OCI-LY7 (cell line): ENCODE data around the gene IQCB1. TPM values are rescaled to one million over a fixed set of nuclear protein-coding genes. Genes with fewer than 3 reads are reported as not detected.

ENCODE experiments used
- BruUV-seq: library from RNA; stranded (reverse); fragments of 400-500 nt; replicated peaks from 2 replicates; lab custom pipeline; 2021; lab: Mats Ljungman, UMichigan
- CTCF ChIA-PET: fragments of 300-600 bp; sonication (Branson Sonifier 250); formaldehyde crosslinking; loops from one replicate; lab custom pipeline; 2022; ENCODE audit warnings: antibody characterized with exemption; ENCODE audit not compliant: unreplicated experiment; lab: Charles Lee
- POLR2A ChIA-PET: fragments of 300-600 bp; sonication (Branson Sonifier 250); formaldehyde crosslinking; loops from one replicate; lab custom pipeline; 2022; ENCODE audit warnings: antibody characterized with exemption; lab: Charles Lee
- DNase-seq: peaks from one replicate; pipeline ENCODE4 v3.0.0-alpha.2; 2015; ENCODE audit warnings: low spot score
- H2AFZ ChIP-seq: fragments of 200-600 bp; sonication (generic), shearing (Covaris generic); 2 replicates; pipeline ENCODE4 v1.6.1; 2014; ENCODE audit warnings: mild to moderate bottlenecking, antibody characterized with exemption, low read length, moderate library complexity
- H3K27ac ChIP-seq: fragments of 200-600 bp; sonication (generic); 2 replicates; pipeline ENCODE4 v1.5.1; 2014; ENCODE audit warnings: mixed run types, low read depth, mild to moderate bottlenecking, moderate library complexity, low read length, inconsistent platforms; ENCODE audit not compliant: poor library complexity, severe bottlenecking
- H3K36me3 ChIP-seq: fragments of 200-600 bp; sonication (generic); 2 replicates; pipeline ENCODE4 v1.6.1; 2014; ENCODE audit warnings: mild to moderate bottlenecking, antibody characterized with exemption, low read length, moderate library complexity, mixed read lengths; ENCODE audit not compliant: insufficient read depth
- H3K4me1 ChIP-seq: fragments of 200-600 bp; sonication (generic); 2 replicates; pipeline ENCODE4 v1.5.1; 2014; ENCODE audit warnings: mild to moderate bottlenecking, low read length; ENCODE audit not compliant: insufficient read depth, poor library complexity, severe bottlenecking
- H3K4me2 ChIP-seq: fragments of 200-600 bp; sonication (generic); 2 replicates; pipeline ENCODE4 v1.6.1; 2014; ENCODE audit warnings: mild to moderate bottlenecking, low read length
- H3K4me3 ChIP-seq: fragments of 200-600 bp; sonication (generic); 2 replicates; pipeline ENCODE4 v1.5.1; 2014; ENCODE audit warnings: mild to moderate bottlenecking, low read depth, low read length; ENCODE audit not compliant: poor library complexity, severe bottlenecking
- H3K79me2 ChIP-seq: fragments of 200-600 bp; sonication (generic); 2 replicates; pipeline ENCODE4 v1.6.1; 2016; ENCODE audit warnings: low read depth, mild to moderate bottlenecking, low read length, moderate library complexity, mixed read lengths; ENCODE audit not compliant: insufficient read depth
- H3K9me2 ChIP-seq: fragments of 200-600 bp; sonication (generic); 2 replicates; pipeline ENCODE4 v1.6.1; 2016; ENCODE audit warnings: mild to moderate bottlenecking, low read length, mixed read lengths; ENCODE audit not compliant: insufficient read depth
- H3K9me3 ChIP-seq: fragments of 200-600 bp; sonication (generic); 2 replicates; pipeline ENCODE4 v1.6.1; 2014; ENCODE audit warnings: mild to moderate bottlenecking, mixed run types, low read length, mixed read lengths
- H4K20me1 ChIP-seq: fragments of 200-600 bp; sonication (generic); 2 replicates; pipeline ENCODE4 v1.6.1; 2014; ENCODE audit warnings: mild to moderate bottlenecking, antibody characterized with exemption, low read length, moderate library complexity, mixed read lengths; ENCODE audit not compliant: insufficient read depth
- EZH2phosphoT487 ChIP-seq: fragments of 200-600 bp; sonication (generic); IDR thresholded peaks from 2 replicates; pipeline ENCODE4 v1.6.1; 2018; ENCODE audit warnings: low read depth, borderline replicate concordance, mild to moderate bottlenecking, mixed run types, antibody characterized with exemption, low read length, moderate library complexity, mixed read lengths
- intact Hi-C: fragments of 100-400 bp; cut with micrococcal nuclease; formaldehyde crosslinking; loops from one replicate; pipeline ENCODE4 v1.10.0; 2022; ENCODE audit not compliant: unreplicated experiment
- total RNA-seq, 2 experiments: library from RNA; depleted of rRNA in 1 of 2; stranded (reverse); fragments of >200 nt in 1 of 2; shearing (Covaris generic) in 1 of 2; gene quantifications; 2 replicates each; pipeline ENCODE4 v1.2.3, GENCODE V29; 2014 to 2022
- TF ChIP-seq, protein P1 (sequence below): fragments of 200-600 bp; sonication (generic); conservative IDR thresholded peaks from 2 replicates; pipeline ENCODE4 v1.5.1; 2014; ENCODE audit warnings: mild to moderate bottlenecking, antibody characterized with exemption, low read length, moderate library complexity, mixed read lengths

IQCB1 gene
- total RNA-seq, 2 experiments from 2014 or later, result 77.5 to 100 TPM

DNA sequence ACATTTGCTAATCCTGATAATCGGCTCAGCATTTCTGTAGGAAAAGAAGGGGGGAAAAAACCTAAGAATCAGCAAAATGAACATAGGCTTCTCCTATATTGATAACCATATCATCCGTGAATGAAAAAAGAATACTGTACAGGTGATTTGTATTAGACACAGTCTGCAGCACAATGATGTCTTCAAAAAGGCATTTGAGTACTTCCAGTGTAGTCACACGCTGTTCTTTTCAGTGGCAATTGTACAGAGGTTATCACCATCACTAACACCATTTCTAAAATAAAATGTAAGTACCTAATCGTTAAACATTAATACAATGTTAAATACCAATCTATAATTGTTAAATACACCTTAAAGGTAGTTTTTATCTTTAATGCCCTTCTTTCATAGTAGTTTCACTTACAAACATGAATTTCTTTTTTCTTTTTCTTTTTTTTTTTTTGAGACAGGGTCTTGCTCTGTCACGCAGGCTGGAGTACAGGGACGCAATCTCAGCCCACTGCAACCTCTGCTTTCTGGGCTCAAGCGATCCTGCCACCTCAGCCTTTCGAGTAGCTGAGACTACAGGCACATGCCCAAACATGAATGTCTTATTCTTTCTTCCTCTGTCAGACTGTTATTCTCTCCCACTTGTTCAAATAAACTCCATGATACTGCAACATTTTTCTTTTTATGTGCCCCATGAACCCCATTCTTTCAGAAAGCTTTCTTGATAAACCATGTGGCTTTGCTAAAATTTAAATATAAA lies 103.7 kb downstream of the IQCB1 start:
- Histone ChIP-seq H3K36me3 (peaks cover 16% of the 10 kb centered on the region), H2AFZ (no peak overlapping the region), H4K20me1 (no peaks in the 10 kb centered on the region), H3K4me1 (no peaks in the 10 kb centered on the region), H3K79me2 (no peaks in the 10 kb centered on the region), H3K9me3 (no peaks in the 10 kb centered on the region), H3K4me3 (no peak overlapping the region), H3K27ac (no peak overlapping the region), H3K4me2 (no peak overlapping the region), H3K9me2 (no peaks in the 10 kb centered on the region; the same call in 1 of the 2 replicates)
- DNase-seq, result no peak
- CTCF ChIA-PET, result no interaction called here
- intact Hi-C loops, result no loop called here
- TF ChIP-seq, protein P1, sequence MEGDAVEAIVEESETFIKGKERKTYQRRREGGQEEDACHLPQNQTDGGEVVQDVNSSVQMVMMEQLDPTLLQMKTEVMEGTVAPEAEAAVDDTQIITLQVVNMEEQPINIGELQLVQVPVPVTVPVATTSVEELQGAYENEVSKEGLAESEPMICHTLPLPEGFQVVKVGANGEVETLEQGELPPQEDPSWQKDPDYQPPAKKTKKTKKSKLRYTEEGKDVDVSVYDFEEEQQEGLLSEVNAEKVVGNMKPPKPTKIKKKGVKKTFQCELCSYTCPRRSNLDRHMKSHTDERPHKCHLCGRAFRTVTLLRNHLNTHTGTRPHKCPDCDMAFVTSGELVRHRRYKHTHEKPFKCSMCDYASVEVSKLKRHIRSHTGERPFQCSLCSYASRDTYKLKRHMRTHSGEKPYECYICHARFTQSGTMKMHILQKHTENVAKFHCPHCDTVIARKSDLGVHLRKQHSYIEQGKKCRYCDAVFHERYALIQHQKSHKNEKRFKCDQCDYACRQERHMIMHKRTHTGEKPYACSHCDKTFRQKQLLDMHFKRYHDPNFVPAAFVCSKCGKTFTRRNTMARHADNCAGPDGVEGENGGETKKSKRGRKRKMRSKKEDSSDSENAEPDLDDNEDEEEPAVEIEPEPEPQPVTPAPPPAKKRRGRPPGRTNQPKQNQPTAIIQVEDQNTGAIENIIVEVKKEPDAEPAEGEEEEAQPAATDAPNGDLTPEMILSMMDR, result no peak
- no peak for TF ChIP-seq EZH2phosphoT487
- POLR2A ChIA-PET, result interaction anchor here (0.7 kb wide), 1 partner anchor 565 kb away, joined by 3 read pairs; no protein-coding TSS in a partner anchor
- BruUV-seq, result no TSS peak

DNA sequence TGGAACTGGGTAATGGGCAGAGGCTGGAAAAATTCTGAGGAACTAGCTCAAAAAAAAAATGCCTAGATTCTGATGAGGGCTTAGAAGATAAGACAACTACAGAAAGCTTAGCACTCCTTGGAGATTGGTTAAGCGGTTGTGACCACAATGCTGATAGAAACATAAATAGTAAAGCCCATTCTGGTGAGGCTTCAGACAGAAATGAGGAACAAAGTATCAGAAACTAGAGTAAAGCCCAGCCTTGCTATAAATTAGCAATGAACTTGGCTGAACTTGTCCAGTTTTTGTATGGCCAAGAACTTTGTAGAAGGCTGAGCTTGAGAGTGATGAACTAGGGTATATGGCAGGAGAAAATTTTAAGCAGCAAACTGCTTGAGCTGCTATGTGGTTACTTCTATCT lies 110.7 kb downstream of the IQCB1 start:
- Histone ChIP-seq H3K36me3 (peaks cover 67% of the 10 kb centered on the region), H3K27ac (no peak overlapping the region), H3K4me3 (no peak overlapping the region), H2AFZ (no peak overlapping the region), H3K9me3 (no peaks in the 10 kb centered on the region), H3K4me1 (no peaks in the 10 kb centered on the region), H3K79me2 (no peaks in the 10 kb centered on the region), H3K4me2 (no peak overlapping the region), H4K20me1 (no peaks in the 10 kb centered on the region), H3K9me2 (no peaks in the 10 kb centered on the region)
- intact Hi-C loops, result no loop called here
- POLR2A ChIA-PET, result interaction anchor here (0.9 to 1.2 kb wide), 5 partner anchors 12 to 63 kb away, joined by 3 to 4 read pairs (median 4); no protein-coding TSS in a partner anchor
- TF ChIP-seq, protein P1, result no peak
- no peak for TF ChIP-seq EZH2phosphoT487
- no TSS peak for BruUV-seq
- CTCF ChIA-PET, result no interaction called here
- no peak for DNase-seq

DNA sequence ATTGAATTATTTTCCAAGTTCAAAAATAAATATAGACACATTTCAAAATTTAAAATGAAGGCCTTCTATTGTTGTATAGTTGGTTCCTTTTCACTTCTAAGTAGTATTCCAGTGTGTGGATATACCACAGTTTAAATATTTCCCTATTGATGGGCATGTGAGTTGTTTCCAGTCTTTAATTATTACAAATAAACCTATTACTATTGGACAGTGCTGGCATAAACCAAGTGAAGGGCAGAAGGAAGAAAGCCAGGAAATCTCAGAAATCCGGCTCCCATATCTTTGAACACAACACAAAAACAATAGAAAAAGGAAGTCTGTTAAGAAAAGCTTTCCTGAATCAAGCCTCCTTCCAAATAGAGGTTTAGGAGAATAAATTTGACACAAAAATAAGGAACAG lies 111.4 kb downstream of the IQCB1 start:
- Histone ChIP-seq H3K4me2 (no peak overlapping the region), H3K4me3 (no peak overlapping the region), H3K4me1 (peaks cover under 1% of the 10 kb centered on the region), H3K36me3 (peaks cover 64% of the 10 kb centered on the region), H4K20me1 (no peaks in the 10 kb centered on the region), H2AFZ (no peak overlapping the region), H3K27ac (no peak overlapping the region), H3K9me2 (no peaks in the 10 kb centered on the region), H3K79me2 (no peaks in the 10 kb centered on the region), H3K9me3 (no peaks in the 10 kb centered on the region)
- POLR2A ChIA-PET, result interaction anchor here (0.9 to 1.2 kb wide), 4 partner anchors 11 to 61 kb away, joined by 4 read pairs; no protein-coding TSS in a partner anchor
- intact Hi-C loops, result no loop called here
- DNase-seq, result no peak
- BruUV-seq, result no TSS peak
- no peak for TF ChIP-seq EZH2phosphoT487
- TF ChIP-seq, protein P1, result no peak
- CTCF ChIA-PET, result no interaction called here
